Ovary (tissue), 3 donors: Measurements from ENCODE around the gene NR1H4.

Experiments
- EP300 ChIP-seq: sonication (generic); formaldehyde crosslinking; IDR thresholded peaks from one replicate; pipeline ENCODE4 v1.6.1; 2017; ENCODE audit warnings: antibody characterized with exemption
- POLR2A ChIP-seq: fragments of 450-650 bp; IDR thresholded peaks from one replicate; pipeline ENCODE4 v1.6.1; 2017; ENCODE audit warnings: antibody characterized with exemption, mild to moderate bottlenecking, moderate library complexity
- TF ChIP-seq, protein P1 (sequence below), 3 donors: fragments of 450-650 bp in 2 of 3; fragments of 200-600 bp in 1 of 3; IDR thresholded peaks; one replicate each; pipeline versions ENCODE4 v1.5.1 to v1.8.0; 2016 to 2022; ENCODE audit warnings: antibody characterized with exemption in 3 of 3, mild to moderate bottlenecking in 1 of 3
- donor health status: DM: no; HTN: no; CAD: no.

- TF ChIP-seq, protein P1, sequence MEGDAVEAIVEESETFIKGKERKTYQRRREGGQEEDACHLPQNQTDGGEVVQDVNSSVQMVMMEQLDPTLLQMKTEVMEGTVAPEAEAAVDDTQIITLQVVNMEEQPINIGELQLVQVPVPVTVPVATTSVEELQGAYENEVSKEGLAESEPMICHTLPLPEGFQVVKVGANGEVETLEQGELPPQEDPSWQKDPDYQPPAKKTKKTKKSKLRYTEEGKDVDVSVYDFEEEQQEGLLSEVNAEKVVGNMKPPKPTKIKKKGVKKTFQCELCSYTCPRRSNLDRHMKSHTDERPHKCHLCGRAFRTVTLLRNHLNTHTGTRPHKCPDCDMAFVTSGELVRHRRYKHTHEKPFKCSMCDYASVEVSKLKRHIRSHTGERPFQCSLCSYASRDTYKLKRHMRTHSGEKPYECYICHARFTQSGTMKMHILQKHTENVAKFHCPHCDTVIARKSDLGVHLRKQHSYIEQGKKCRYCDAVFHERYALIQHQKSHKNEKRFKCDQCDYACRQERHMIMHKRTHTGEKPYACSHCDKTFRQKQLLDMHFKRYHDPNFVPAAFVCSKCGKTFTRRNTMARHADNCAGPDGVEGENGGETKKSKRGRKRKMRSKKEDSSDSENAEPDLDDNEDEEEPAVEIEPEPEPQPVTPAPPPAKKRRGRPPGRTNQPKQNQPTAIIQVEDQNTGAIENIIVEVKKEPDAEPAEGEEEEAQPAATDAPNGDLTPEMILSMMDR (IDR thresholded peaks at IDR 0.05): no peak
- TF ChIP-seq POLR2A (no peak), EP300 (no peak)
Measured at GRCh38 chr12:100555722-100556121, 82.1 kb downstream of the NR1H4 start.
